CD14-positive monocyte (primary cell): ENCODE results near the gene POR. TPM values are rescaled to one million over a fixed set of nuclear protein-coding genes. Genes with fewer than 3 reads are reported as not detected.

ENCODE experiments used
- DNase-seq, 3 donors: peaks; one replicate each; pipeline ENCODE4 v3.0.0-alpha.2; 2011 to 2022
- H2AFZ ChIP-seq: 2 replicates; pipeline ENCODE4 v1.6.0; 2012; ENCODE audit warnings: mild to moderate bottlenecking, low read depth, low read length, inconsistent platforms; ENCODE audit not compliant: insufficient read depth, poor library complexity, severe bottlenecking
- H3K27ac ChIP-seq, 2 donors: 1 replicate in 1 of 2; 2 replicates in 1 of 2; pipeline ENCODE4 v1.5.1; 2012 to 2013; ENCODE audit warnings: low read length in 2 of 2, control low read depth in 1 of 2, inconsistent platforms in 1 of 2, low read depth in 1 of 2, mild to moderate bottlenecking in 1 of 2
- H3K27me3 ChIP-seq, 2 donors: one replicate each; pipeline versions ENCODE4 v1.6.0 to v1.6.1; 2011 to 2013; ENCODE audit warnings: low read length in 2 of 2; ENCODE audit not compliant: control insufficient read depth in 2 of 2, insufficient read depth in 2 of 2
- H3K36me3 ChIP-seq, 2 donors: replicated peaks in 1 of 2; 1 replicate in 1 of 2; 2 replicates in 1 of 2; pipeline versions ENCODE4 v1.5.1 to v1.6.1; 2012 to 2013; ENCODE audit warnings: low read length in 2 of 2, control low read depth in 1 of 2, inconsistent platforms in 1 of 2, mild to moderate bottlenecking in 1 of 2; ENCODE audit not compliant: insufficient read depth in 2 of 2, control insufficient read depth in 1 of 2
- H3K4me1 ChIP-seq, 2 donors: 1 replicate in 1 of 2; 2 replicates in 1 of 2; pipeline versions ENCODE4 v1.5.1 to v1.6.1; 2012 to 2013; ENCODE audit warnings: low read length in 2 of 2, control low read depth in 1 of 2, inconsistent platforms in 1 of 2, mild to moderate bottlenecking in 1 of 2, moderate library complexity in 1 of 2; ENCODE audit not compliant: insufficient read depth in 2 of 2, control insufficient read depth in 1 of 2
- H3K4me2 ChIP-seq: replicated peaks from 2 replicates; pipeline ENCODE3; 2012; ENCODE audit warnings: low read length, moderate library complexity, mild to moderate bottlenecking; ENCODE audit not compliant: poor library complexity, severe bottlenecking; ENCODE audit errors: extremely low read depth
- H3K4me3 ChIP-seq, 3 experiments: fragments of 200-600 bp in 1 of 3; sonication (generic) in 1 of 3; replicated peaks in 1 of 3; 1 replicate in 2 of 3; 2 replicates in 1 of 3; pipeline ENCODE4 v1.5.1; 2011 to 2013; ENCODE audit warnings: low read length in 3 of 3, mild to moderate bottlenecking in 3 of 3, control low read depth in 2 of 3, low read depth in 2 of 3, inconsistent platforms in 1 of 3, moderate library complexity in 1 of 3
- H3K79me2 ChIP-seq: 2 replicates; pipeline ENCODE4 v1.6.0; 2012; ENCODE audit warnings: mild to moderate bottlenecking, control low read depth, inconsistent platforms, low read length, moderate library complexity; ENCODE audit not compliant: insufficient read depth
- H3K9ac ChIP-seq: 2 replicates; pipeline ENCODE4 v1.6.0; 2017; ENCODE audit warnings: low read length, mild to moderate bottlenecking; ENCODE audit not compliant: insufficient read depth, poor library complexity, severe bottlenecking
- H3K9me3 ChIP-seq, 2 donors: replicated peaks in 1 of 2; 1 replicate in 1 of 2; 2 replicates in 1 of 2; pipeline versions ENCODE4 v1.5.1 to v1.6.1; 2012 to 2013; ENCODE audit warnings: low read length in 2 of 2, control low read depth in 1 of 2; ENCODE audit not compliant: control insufficient read depth in 1 of 2, insufficient read depth in 1 of 2
- H4K20me1 ChIP-seq: 2 replicates; pipeline ENCODE4 v1.6.0; 2012; ENCODE audit warnings: mild to moderate bottlenecking, low read length, control low read depth, moderate library complexity; ENCODE audit not compliant: insufficient read depth
- H3K27ac Mint-ChIP-seq, 7 donors: one replicate each; pipeline ENCODE4 v1.8.0; 2020; ENCODE audit warnings: mild to moderate bottlenecking in 7 of 7, mixed read lengths in 7 of 7, moderate library complexity in 6 of 7, inconsistent platforms in 2 of 7
- H3K27me3 Mint-ChIP-seq, 3 donors: one replicate each; pipeline ENCODE4 v1.8.0; 2021 to 2022; ENCODE audit warnings: low read depth in 3 of 3, mild to moderate bottlenecking in 3 of 3, mixed read lengths in 3 of 3, moderate library complexity in 3 of 3, inconsistent platforms in 1 of 3
- H3K36me3 Mint-ChIP-seq, 2 donors: one replicate each; pipeline ENCODE4 v1.8.0; 2020; ENCODE audit warnings: mixed read lengths in 2 of 2, inconsistent platforms in 1 of 2, mild to moderate bottlenecking in 1 of 2
- H3K4me1 Mint-ChIP-seq: one replicate; pipeline ENCODE4 v1.8.0; 2020; ENCODE audit warnings: mild to moderate bottlenecking, mixed read lengths
- H3K4me3 Mint-ChIP-seq, 2 donors: one replicate each; pipeline ENCODE4 v1.8.0; 2020; ENCODE audit warnings: mild to moderate bottlenecking in 2 of 2, mixed read lengths in 2 of 2, moderate library complexity in 1 of 2
- H3K9me3 Mint-ChIP-seq, 7 donors: one replicate each; pipeline ENCODE4 v1.8.0; 2020 to 2022; ENCODE audit warnings: mixed read lengths in 7 of 7, mild to moderate bottlenecking in 6 of 7, moderate library complexity in 6 of 7, inconsistent platforms in 2 of 7
- WGBS: methylation state at CpG from one replicate; pipeline ENCODE4 v1.1.5; 2013; ENCODE audit warnings: missing lambda C conversion rate; ENCODE audit not compliant: insufficient coverage; 5-methylcytosine and 5-hydroxymethylcytosine counted together
- intact Hi-C, 2 donors: fragments of 100-400 bp; cut with micrococcal nuclease; formaldehyde crosslinking; loops; one replicate each; pipeline versions ENCODE4 v1.15.0 to v1.15.1; 2023
- polyA plus RNA-seq, 3 donors: library from polyadenylated mRNA; depleted of rRNA in 1 of 3; unstranded in 2 of 3; stranded (reverse) in 1 of 3; fragments of 300-500 nt in 2 of 3; fragments of >200 nt in 1 of 3; fragmentation: Illumina TruSeq in 2 of 3; gene quantifications; 1 replicate in 2 of 3; 2 replicates in 1 of 3; pipeline ENCODE4 v1.2.3, GENCODE V29; 2012 to 2021
- small RNA-seq: library from RNA; depleted of rRNA; stranded (forward); fragments of <200 nt; gene quantifications from one replicate; pipeline ENCODE3, GENCODE V24; 2012; ENCODE audit warnings: low read depth; ENCODE audit not compliant: insufficient read length
- TF ChIP-seq, protein P1 (sequence below): fragments of 200-600 bp; IDR thresholded peaks from one replicate; pipeline ENCODE4 v1.8.0; 2022; ENCODE audit warnings: antibody characterized with exemption, mild to moderate bottlenecking

POR gene
- polyA plus RNA-seq, 3 donors = 90.5 to 102 (median 98.1) TPM

DNA sequence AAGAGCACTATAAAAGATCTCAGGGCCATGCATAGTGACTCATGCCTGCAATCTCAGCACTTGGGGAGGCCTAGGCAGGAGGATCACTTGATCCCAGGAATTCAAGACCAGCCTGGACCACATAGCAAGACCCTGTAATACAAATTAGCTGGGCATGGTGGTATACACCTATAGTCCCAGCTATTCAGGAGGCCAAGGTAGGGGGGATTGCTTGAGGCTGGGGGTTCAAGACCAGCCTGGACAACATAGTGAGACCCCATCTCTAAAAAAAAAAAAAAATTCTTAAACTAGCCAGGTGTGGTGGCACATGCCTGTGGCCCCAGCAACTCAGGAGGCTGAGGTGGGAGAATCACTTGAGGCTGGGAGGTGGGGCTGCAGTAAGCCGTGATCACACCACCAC lies 117.0 kb downstream of the POR start:
- WGBS = no CpG with 5 or more reads among the region's 1 CpG
- no peaks in the 10 kb centered on the region for H3K79me2 ChIP-seq
- H2AFZ ChIP-seq = no peak overlapping the region
- H3K36me3 ChIP-seq = peaks cover 5 to 26% of the 10 kb centered on the region in 2 donors
- no peak for DNase-seq
- no peak overlapping the region for H3K27ac ChIP-seq
- peaks cover 0 to 9% (median 0%) of the 10 kb centered on the region in 3 donors for H3K27me3 Mint-ChIP-seq
- no peak overlapping the region for H3K4me3 ChIP-seq
- H3K4me1 Mint-ChIP-seq = peaks cover 5% of the 10 kb centered on the region
- H3K36me3 Mint-ChIP-seq = peaks cover 21 to 28% of the 10 kb centered on the region in 2 donors
- H3K4me3 Mint-ChIP-seq = no peak overlapping the region
- intact Hi-C loops = no loop called here
- no peaks in the 10 kb centered on the region for H3K4me1 ChIP-seq
- no peak overlapping the region for H3K9ac ChIP-seq
- no peak overlapping the region for H3K4me2 ChIP-seq
- TF ChIP-seq, protein P1, sequence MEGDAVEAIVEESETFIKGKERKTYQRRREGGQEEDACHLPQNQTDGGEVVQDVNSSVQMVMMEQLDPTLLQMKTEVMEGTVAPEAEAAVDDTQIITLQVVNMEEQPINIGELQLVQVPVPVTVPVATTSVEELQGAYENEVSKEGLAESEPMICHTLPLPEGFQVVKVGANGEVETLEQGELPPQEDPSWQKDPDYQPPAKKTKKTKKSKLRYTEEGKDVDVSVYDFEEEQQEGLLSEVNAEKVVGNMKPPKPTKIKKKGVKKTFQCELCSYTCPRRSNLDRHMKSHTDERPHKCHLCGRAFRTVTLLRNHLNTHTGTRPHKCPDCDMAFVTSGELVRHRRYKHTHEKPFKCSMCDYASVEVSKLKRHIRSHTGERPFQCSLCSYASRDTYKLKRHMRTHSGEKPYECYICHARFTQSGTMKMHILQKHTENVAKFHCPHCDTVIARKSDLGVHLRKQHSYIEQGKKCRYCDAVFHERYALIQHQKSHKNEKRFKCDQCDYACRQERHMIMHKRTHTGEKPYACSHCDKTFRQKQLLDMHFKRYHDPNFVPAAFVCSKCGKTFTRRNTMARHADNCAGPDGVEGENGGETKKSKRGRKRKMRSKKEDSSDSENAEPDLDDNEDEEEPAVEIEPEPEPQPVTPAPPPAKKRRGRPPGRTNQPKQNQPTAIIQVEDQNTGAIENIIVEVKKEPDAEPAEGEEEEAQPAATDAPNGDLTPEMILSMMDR = no peak
- H3K9me3 ChIP-seq = no peaks in the 10 kb centered on the region
- no peaks in the 10 kb centered on the region for H3K27me3 ChIP-seq
- H3K9me3 Mint-ChIP-seq = no peaks in the 10 kb centered on the region
- peaks cover 27% of the 10 kb centered on the region for H4K20me1 ChIP-seq
- H3K27ac Mint-ChIP-seq = no peak overlapping the region

Small RNA genes within 50 kb of the gene (small RNA-seq; reads per million reads assigned to genes)
- gene SNORA14A = 78.7 reads per million, percentile 95 among the genes with 10 or more reads in this experiment

Other genes with a start within 250 kb of the POR start
- 10 to 100 TPM in 1 of 3 donors, 1 to 10 TPM in 2; 4.3 to 14.8 (median 5.3) TPM for gene HIP1, start 176.2 kb upstream of the POR start, polyA plus RNA-seq
- not detected for gene CCL26, start 142.9 kb upstream of the POR start, polyA plus RNA-seq
- 1 to 10 TPM in 1 of 3 donors, not detected in 2; 1.2 TPM for gene CCL24, start 101.3 kb upstream of the POR start, polyA plus RNA-seq
- 10 to 100 TPM; 34.1 to 54.6 (median 53.1) TPM for gene RHBDD2, start 36.1 kb upstream of the POR start, polyA plus RNA-seq
- gene TMEM120A, start 79.4 kb downstream of the POR start, polyA plus RNA-seq = 10 to 100 TPM; 65.5 to 79.9 (median 76.1) TPM
- gene STYXL1, start 132.8 kb downstream of the POR start, polyA plus RNA-seq = 10 to 100 TPM; 64.6 to 79.8 (median 67.2) TPM
- gene MDH2, start 133.0 kb downstream of the POR start, polyA plus RNA-seq = 100 to 1,000 TPM in 2 of 3 donors, 10 to 100 TPM in 1; 75.2 to 162 (median 129) TPM